ENCODE measurements around the gene ASTN2.

ASTN2 gene

GRCh38 chr9:116700279-116700678 is 714.6 kb downstream of the ASTN2 start:
- Histone ChIP-seq H3K9me3 (ENCODE audit: insufficient read depth, low read length) (no peaks in the 10 kb centered on the region), H3K4me3 (ENCODE audit: insufficient read length, low read depth) (no peak overlapping the region), H3K9ac (ENCODE audit: insufficient read length, low read depth) (no peak overlapping the region), H3K27me3 (ENCODE audit: insufficient read depth, insufficient read length) (no peaks in the 10 kb centered on the region), H3K4me1 (ENCODE audit: insufficient read depth, insufficient read length) (no peaks in the 10 kb centered on the region), H3K36me3 (ENCODE audit: insufficient read depth, insufficient read length, low read length) (peaks cover 49% of the 10 kb centered on the region)
- no peak for DNase-seq (ENCODE audit: low read depth, low spot score)
- TF ChIP-seq YY1 (IDR thresholded peaks at IDR 0.05; ENCODE audit: insufficient read depth, insufficient read length) (no peak), SUZ12 (IDR thresholded peaks at IDR 0.05; ENCODE audit: extremely low read depth, insufficient read depth, insufficient read length) (no peak), ZNF274 (IDR thresholded peaks at IDR 0.05; ENCODE audit: low read depth, low read length) (no peak)

GRCh38 chr9:116697887-116698286 is 717.0 kb downstream of the ASTN2 start:
- H3K9ac ChIP-seq (ENCODE audit: insufficient read length, low read depth) = no peak overlapping the region
- peaks cover 50% of the 10 kb centered on the region for H3K36me3 ChIP-seq (ENCODE audit: insufficient read depth, insufficient read length, low read length)
- no peak overlapping the region for H3K4me3 ChIP-seq (ENCODE audit: insufficient read length, low read depth)
- no peak for DNase-seq (ENCODE audit: low read depth, low spot score)
- H3K9me3 ChIP-seq (ENCODE audit: insufficient read depth, low read length) = no peaks in the 10 kb centered on the region
- TF ChIP-seq SUZ12 (IDR thresholded peaks at IDR 0.05; ENCODE audit: extremely low read depth, insufficient read depth, insufficient read length) = no peak
- no peak for TF ChIP-seq ZNF274 (IDR thresholded peaks at IDR 0.05; ENCODE audit: low read depth, low read length)
- no peak for TF ChIP-seq YY1 (IDR thresholded peaks at IDR 0.05; ENCODE audit: insufficient read depth, insufficient read length)
- no peaks in the 10 kb centered on the region for H3K4me1 ChIP-seq (ENCODE audit: insufficient read depth, insufficient read length)
- H3K27me3 ChIP-seq (ENCODE audit: insufficient read depth, insufficient read length) = no peaks in the 10 kb centered on the region

- H3K9me3 ChIP-seq (ENCODE audit: insufficient read depth, low read length) = no peaks in the 10 kb centered on the region
- TF ChIP-seq ZNF274 (IDR thresholded peaks at IDR 0.05; ENCODE audit: low read depth, low read length) = no peak
- TF ChIP-seq SUZ12 (IDR thresholded peaks at IDR 0.05; ENCODE audit: extremely low read depth, insufficient read depth, insufficient read length) = no peak
- no peak for TF ChIP-seq YY1 (IDR thresholded peaks at IDR 0.05; ENCODE audit: insufficient read depth, insufficient read length)
- no peak overlapping the region for H3K4me3 ChIP-seq (ENCODE audit: insufficient read length, low read depth)
- peaks cover 53% of the 10 kb centered on the region for H3K36me3 ChIP-seq (ENCODE audit: insufficient read depth, insufficient read length, low read length)
- H3K9ac ChIP-seq (ENCODE audit: insufficient read length, low read depth) = no peak overlapping the region
- no peaks in the 10 kb centered on the region for H3K27me3 ChIP-seq (ENCODE audit: insufficient read depth, insufficient read length)
- no peaks in the 10 kb centered on the region for H3K4me1 ChIP-seq (ENCODE audit: insufficient read depth, insufficient read length)
- no peak for DNase-seq (ENCODE audit: low read depth, low spot score)
Measured at GRCh38 chr9:116697362-116697761, 717.5 kb downstream of the ASTN2 start.

- H3K36me3 ChIP-seq (ENCODE audit: insufficient read depth, insufficient read length, low read length) = peaks cover 47% of the 10 kb centered on the region
- H3K9me3 ChIP-seq (ENCODE audit: insufficient read depth, low read length) = no peaks in the 10 kb centered on the region
- no peak for TF ChIP-seq ZNF274 (IDR thresholded peaks at IDR 0.05; ENCODE audit: low read depth, low read length)
- no peak for TF ChIP-seq YY1 (IDR thresholded peaks at IDR 0.05; ENCODE audit: insufficient read depth, insufficient read length)
- no peak for TF ChIP-seq SUZ12 (IDR thresholded peaks at IDR 0.05; ENCODE audit: extremely low read depth, insufficient read depth, insufficient read length)
- no peak overlapping the region for H3K9ac ChIP-seq (ENCODE audit: insufficient read length, low read depth)
- H3K4me3 ChIP-seq (ENCODE audit: insufficient read length, low read depth) = no peak overlapping the region
- H3K4me1 ChIP-seq (ENCODE audit: insufficient read depth, insufficient read length) = no peaks in the 10 kb centered on the region
- no peaks in the 10 kb centered on the region for H3K27me3 ChIP-seq (ENCODE audit: insufficient read depth, insufficient read length)
- no peak for DNase-seq (ENCODE audit: low read depth, low spot score)
Measured at GRCh38 chr9:116695438-116695837, 719.4 kb downstream of the ASTN2 start.

GRCh38 chr9:116694785-116695291 is 720.0 kb downstream of the ASTN2 start:
- H3K4me3 ChIP-seq (ENCODE audit: insufficient read length, low read depth) = no peak overlapping the region
- H3K9me3 ChIP-seq (ENCODE audit: insufficient read depth, low read length) = no peaks in the 10 kb centered on the region
- H3K27me3 ChIP-seq (ENCODE audit: insufficient read depth, insufficient read length) = no peaks in the 10 kb centered on the region
- DNase-seq (ENCODE audit: low read depth, low spot score) = no peak
- TF ChIP-seq ZNF274 (IDR thresholded peaks at IDR 0.05; ENCODE audit: low read depth, low read length) (no peak), SUZ12 (IDR thresholded peaks at IDR 0.05; ENCODE audit: extremely low read depth, insufficient read depth, insufficient read length) (no peak), YY1 (IDR thresholded peaks at IDR 0.05; ENCODE audit: insufficient read depth, insufficient read length) (no peak)
- no peaks in the 10 kb centered on the region for H3K4me1 ChIP-seq (ENCODE audit: insufficient read depth, insufficient read length)
- H3K9ac ChIP-seq (ENCODE audit: insufficient read length, low read depth) = no peak overlapping the region
- H3K36me3 ChIP-seq (ENCODE audit: insufficient read depth, insufficient read length, low read length) = peaks cover 41% of the 10 kb centered on the region

- Histone ChIP-seq H3K4me3 (ENCODE audit: insufficient read length, low read depth) (no peak overlapping the region), H3K9ac (ENCODE audit: insufficient read length, low read depth) (no peak overlapping the region), H3K4me1 (ENCODE audit: insufficient read depth, insufficient read length) (peaks cover 3% of the 10 kb centered on the region), H3K9me3 (ENCODE audit: insufficient read depth, low read length) (no peaks in the 10 kb centered on the region), H3K27me3 (ENCODE audit: insufficient read depth, insufficient read length) (no peaks in the 10 kb centered on the region), H3K36me3 (ENCODE audit: insufficient read depth, insufficient read length, low read length) (peaks cover 25% of the 10 kb centered on the region)
- no peak for DNase-seq (ENCODE audit: low read depth, low spot score)
- TF ChIP-seq ZNF274 (IDR thresholded peaks at IDR 0.05; ENCODE audit: low read depth, low read length) (no peak), SUZ12 (IDR thresholded peaks at IDR 0.05; ENCODE audit: extremely low read depth, insufficient read depth, insufficient read length) (no peak), YY1 (IDR thresholded peaks at IDR 0.05; ENCODE audit: insufficient read depth, insufficient read length) (no peak)
Measured at GRCh38 chr9:116693233-116693731, 721.6 kb downstream of the ASTN2 start.

GRCh38 chr9:116692616-116693015 is 722.2 kb downstream of the ASTN2 start:
- no peak for DNase-seq (ENCODE audit: low read depth, low spot score)
- Histone ChIP-seq H3K4me1 (ENCODE audit: insufficient read depth, insufficient read length) (peaks cover 3% of the 10 kb centered on the region), H3K36me3 (ENCODE audit: insufficient read depth, insufficient read length, low read length) (peaks cover 19% of the 10 kb centered on the region), H3K27me3 (ENCODE audit: insufficient read depth, insufficient read length) (no peaks in the 10 kb centered on the region), H3K4me3 (ENCODE audit: insufficient read length, low read depth) (no peak overlapping the region), H3K9ac (ENCODE audit: insufficient read length, low read depth) (no peak overlapping the region), H3K9me3 (ENCODE audit: insufficient read depth, low read length) (no peaks in the 10 kb centered on the region)
- TF ChIP-seq ZNF274 (IDR thresholded peaks at IDR 0.05; ENCODE audit: low read depth, low read length) = no peak
- no peak for TF ChIP-seq YY1 (IDR thresholded peaks at IDR 0.05; ENCODE audit: insufficient read depth, insufficient read length)

Data from NT2/D1 (cell line).